WERI-Rb-1 (cell line): ENCODE data around the gene SV2A.
"Not testable (repeated sequence)": the region's sequence is repeated elsewhere in the genome, so short reads cannot be mapped to it uniquely, and the experiment has no call there.

Source experiments
- DNase-seq: peaks from one replicate; pipeline ENCODE4 v3.0.0-alpha.2; 2020
- H3K27ac ChIP-seq: fragments of 250-450 bp; sonication (Bioruptor Pico); 2 replicates; pipeline ENCODE4 v1.5.1; 2020; ENCODE audit warnings: mild to moderate bottlenecking, moderate library complexity
- H3K27me3 ChIP-seq: fragments of 250-450 bp; sonication (Bioruptor Pico); 2 replicates; pipeline ENCODE4 v1.5.1; 2021; ENCODE audit warnings: mild to moderate bottlenecking, low read depth, moderate library complexity; ENCODE audit not compliant: insufficient read depth, severe bottlenecking
- H3K36me3 ChIP-seq: fragments of 250-450 bp; sonication (Bioruptor Pico); 2 replicates; pipeline ENCODE4 v1.5.1; 2020; ENCODE audit warnings: mild to moderate bottlenecking, moderate library complexity
- H3K4me3 ChIP-seq: 2 replicates; pipeline ENCODE4 v1.5.1; 2011; ENCODE audit warnings: low read depth, mild to moderate bottlenecking, control low read depth, low read length
- H3K9me3 ChIP-seq: fragments of 250-450 bp; sonication (Bioruptor Pico); 2 replicates; pipeline ENCODE4 v1.5.1; 2021; ENCODE audit warnings: mild to moderate bottlenecking, moderate library complexity; ENCODE audit not compliant: severe bottlenecking

Gene SV2A

GRCh38 chr1:149860684-149861496, 56.8 kb downstream of the SV2A start:
- H3K27ac ChIP-seq, H3K36me3 ChIP-seq, H3K27me3 ChIP-seq, H3K4me3 ChIP-seq, H3K9me3 ChIP-seq, DNase-seq: not testable (repeated sequence)

DNA sequence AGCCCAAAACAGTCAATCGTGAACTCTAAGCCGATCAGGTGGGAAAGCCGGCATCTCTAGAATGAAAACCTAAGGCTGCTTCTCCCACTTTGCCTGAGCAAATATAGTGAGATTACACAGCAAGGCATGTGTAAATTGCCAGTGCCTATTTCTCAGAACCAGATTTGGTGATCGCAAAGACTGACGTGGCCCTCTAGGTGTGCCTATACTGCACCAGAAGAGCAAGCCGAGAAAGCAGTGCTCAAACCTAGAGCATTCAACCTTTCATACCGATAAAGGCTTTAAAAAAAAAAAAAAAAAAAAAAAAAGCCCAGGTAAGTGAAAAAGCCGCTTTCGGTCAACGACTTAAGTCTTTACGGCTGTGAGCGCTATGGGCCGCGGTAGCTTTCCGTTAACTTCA, 57.4 kb downstream of the SV2A start:
- H3K4me3 ChIP-seq, DNase-seq, H3K36me3 ChIP-seq, H3K27ac ChIP-seq, H3K9me3 ChIP-seq, H3K27me3 ChIP-seq: not testable (repeated sequence)
